Measurements from ENCODE around the gene SYCE3. TPM values are rescaled to one million over a fixed set of nuclear protein-coding genes. Genes with fewer than 3 reads are reported as not detected.
A peak's percentile ranks its signal among the peaks of the same experiment; 100 is the strongest.

SYCE3 gene
- total RNA-seq, 1 experiment from 2014 or later = not detected

DNA sequence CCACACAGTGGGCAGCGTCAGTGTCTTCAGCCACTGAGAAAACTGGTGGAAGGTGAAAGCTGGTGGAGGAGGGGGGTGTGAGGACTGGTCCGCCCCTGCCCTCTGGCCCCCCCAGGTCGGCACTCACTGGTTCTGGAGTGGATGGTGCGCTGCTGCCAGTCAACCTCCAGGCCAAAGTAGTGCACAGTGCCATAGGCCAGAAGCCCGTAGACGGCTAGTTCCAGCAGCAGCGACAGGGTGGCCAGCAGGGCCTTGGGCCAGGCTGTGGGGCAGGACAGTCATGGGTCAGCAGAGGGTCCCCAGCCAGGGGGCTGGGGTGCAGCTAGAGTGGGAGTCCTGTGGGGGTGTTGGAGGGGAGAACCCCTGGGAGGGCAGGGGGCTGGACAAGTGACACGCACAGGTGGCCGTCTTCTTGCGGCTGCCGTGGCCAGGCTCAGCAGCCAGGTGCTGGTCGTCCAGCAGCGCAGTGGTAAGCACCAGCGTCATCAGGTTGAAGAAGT lies 57.4 kb downstream of the SYCE3 start:
- H3K27me3 ChIP-seq = no peaks in the 10 kb centered on the region
- H3K27ac ChIP-seq = no peak overlapping the region
- no peaks in the 10 kb centered on the region for H3K9me3 ChIP-seq (replicated peaks)
- H3K4me3 ChIP-seq = no peak overlapping the region
- DNase-seq = no peak
- H3K4me1 ChIP-seq = peaks cover 9% of the 10 kb centered on the region
- H3K36me3 ChIP-seq = peaks cover 31% of the 10 kb centered on the region

DNA sequence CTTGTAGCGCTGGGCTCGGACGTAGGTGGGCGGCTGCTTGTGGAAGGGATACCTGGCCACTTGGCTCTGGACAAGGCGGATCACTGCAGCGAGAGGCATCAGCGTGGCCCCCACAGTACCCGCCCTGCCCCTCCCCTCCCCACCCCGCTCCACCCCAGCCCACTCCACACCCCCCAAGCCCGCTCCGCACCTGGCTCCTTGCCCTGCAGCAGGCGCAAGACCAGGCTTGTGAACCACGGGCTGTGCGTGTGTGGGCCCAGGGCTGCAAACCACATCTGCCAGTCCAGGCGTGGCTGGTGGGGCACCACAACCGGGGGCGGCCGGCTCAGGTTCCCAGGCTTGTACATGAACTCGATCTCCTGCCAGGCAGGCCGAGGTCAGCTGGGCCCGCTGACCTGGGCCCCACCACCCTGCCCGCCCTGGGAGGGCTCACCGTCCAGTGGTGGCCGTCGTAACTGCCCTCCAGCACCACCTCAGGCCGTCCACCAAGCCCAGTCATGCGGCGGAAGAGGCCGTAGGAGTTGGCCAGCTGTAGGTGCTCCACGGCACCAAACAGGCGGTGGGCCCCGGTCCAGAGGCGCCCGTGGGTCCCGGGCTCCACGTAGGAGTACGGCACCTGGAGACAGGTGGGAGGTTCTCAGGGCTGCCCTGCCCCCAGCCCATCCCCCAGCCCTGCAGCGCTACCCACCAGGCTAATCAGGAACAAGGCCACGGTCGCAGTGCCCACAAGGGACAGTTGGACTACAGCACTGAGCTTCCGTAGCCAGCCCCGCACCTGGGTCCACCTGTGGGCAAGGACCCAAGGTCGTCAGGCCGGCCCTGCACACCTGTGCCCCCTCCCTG lies 58.1 kb downstream of the SYCE3 start:
- Histone ChIP-seq H3K36me3 (peaks cover 30% of the 10 kb centered on the region), H3K9me3 (replicated peaks) (no peaks in the 10 kb centered on the region), H3K27me3 (no peaks in the 10 kb centered on the region), H3K4me1 (peaks cover 9% of the 10 kb centered on the region), H3K4me3 (no peak overlapping the region), H3K27ac (no peak overlapping the region)
- no peak for DNase-seq

- Histone ChIP-seq H3K27me3 (no peaks in the 10 kb centered on the region), H3K36me3 (peaks cover 30% of the 10 kb centered on the region)
- DNase-seq = peak in 1 of 2 experiments; percentile 23
Measured at GRCh38 chr22:50503475-50504145, 59.1 kb downstream of the SYCE3 start.

DNA sequence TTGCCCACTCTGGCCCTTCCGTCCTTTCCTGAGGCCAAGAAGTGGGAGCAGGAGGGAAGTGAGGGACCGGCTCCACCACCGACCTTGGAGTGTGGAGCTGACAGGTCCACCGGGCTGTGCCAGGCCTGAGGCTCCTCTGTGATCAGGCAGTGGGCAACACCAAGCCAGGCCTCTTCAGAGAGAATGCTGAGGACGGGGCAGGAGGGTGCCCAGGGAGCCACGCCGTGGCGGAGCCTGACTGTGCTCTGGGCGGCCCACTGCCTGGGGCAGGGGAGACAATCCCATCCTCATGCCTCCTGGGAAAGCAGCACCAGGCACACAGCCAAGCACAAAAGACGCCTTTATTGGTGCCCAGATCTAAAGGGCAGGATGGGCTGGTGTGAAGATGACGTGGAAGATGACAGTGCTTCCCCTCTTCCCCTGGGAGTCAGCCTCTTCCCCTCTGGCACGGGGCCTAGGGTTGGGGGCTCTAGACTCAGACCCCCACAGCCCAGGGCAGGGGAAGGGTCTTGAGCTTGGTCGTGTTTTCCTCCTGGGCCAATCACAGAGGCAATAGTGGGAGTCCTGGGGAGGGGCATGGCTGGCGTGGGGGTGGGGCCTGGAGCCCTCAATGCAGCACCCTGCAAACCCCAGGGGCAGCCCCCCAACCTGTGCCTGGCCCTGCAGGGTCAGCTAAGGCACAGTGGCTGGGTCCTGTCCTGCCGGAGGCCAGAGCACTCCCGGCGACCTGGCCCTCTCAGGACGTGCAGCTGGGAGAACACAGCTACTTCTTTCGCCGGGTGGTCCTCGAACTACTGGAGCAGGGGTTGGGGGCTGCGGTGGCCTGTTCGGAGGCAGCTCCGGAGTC lies 59.9 kb downstream of the SYCE3 start:
- Histone ChIP-seq H3K36me3 (peaks cover 30% of the 10 kb centered on the region), H3K4me1 (peaks cover 9% of the 10 kb centered on the region; the same call in 1 of the 2 replicates), H3K9me3 (replicated peaks) (no peaks in the 10 kb centered on the region), H3K27ac (no peak overlapping the region), H3K27me3 (no peaks in the 10 kb centered on the region), H3K4me3 (no peak overlapping the region)
- DNase-seq = no peak

More at GRCh38 chr22:50503475-50504145, 59.1 kb downstream of the SYCE3 start:
- H3K9me3 ChIP-seq (replicated peaks) = no peaks in the 10 kb centered on the region
- H3K4me1 ChIP-seq = peaks cover 9% of the 10 kb centered on the region; the same call in 1 of the 2 replicates
- H3K4me3 ChIP-seq = no peak overlapping the region
- H3K27ac ChIP-seq = no peak overlapping the region

GRCh38 chr22:50502096-50502495 lies 60.6 kb downstream of the SYCE3 start:
- Histone ChIP-seq H3K27me3 (no peaks in the 10 kb centered on the region), H3K36me3 (peaks cover 27% of the 10 kb centered on the region), H3K9me3 (replicated peaks) (no peaks in the 10 kb centered on the region), H3K4me1 (peaks cover 10% of the 10 kb centered on the region; the same call in 1 of the 2 replicates), H3K4me3 (no peak overlapping the region), H3K27ac (no peak overlapping the region)
- no peak for DNase-seq

Other genes with a start within 250 kb of the SYCE3 start
- gene DENND6B, start 235.9 kb downstream of the SYCE3 start, total RNA-seq (2014; rRNA removed; shearing (Covaris generic)) = 0.08 and 0.18 TPM in 2 replicates
- gene PPP6R2, start 219.6 kb downstream of the SYCE3 start, total RNA-seq (2014; rRNA removed; shearing (Covaris generic)) = 51.6 and 60.6 TPM in 2 replicates
- gene SBF1, start 87.9 kb downstream of the SYCE3 start, total RNA-seq (2014; rRNA removed; shearing (Covaris generic)) = 90.2 and 100 TPM in 2 replicates
- gene ADM2, start 81.4 kb downstream of the SYCE3 start, total RNA-seq (2014; rRNA removed; shearing (Covaris generic)) = not detected in 2 replicates
- not detected in 2 replicates for gene MIOX, start 76.1 kb downstream of the SYCE3 start, total RNA-seq (2014; rRNA removed; shearing (Covaris generic))
- 39.2 and 48.8 TPM in 2 replicates for gene LMF2, start 55.2 kb downstream of the SYCE3 start, total RNA-seq (2014; rRNA removed; shearing (Covaris generic))
- 87.0 and 94.2 TPM in 2 replicates for gene NCAPH2, start 54.7 kb downstream of the SYCE3 start, total RNA-seq (2014; rRNA removed; shearing (Covaris generic))
- gene SCO2, start 37.3 kb downstream of the SYCE3 start, total RNA-seq (2014; rRNA removed; shearing (Covaris generic)) = 0.71 and 2.1 TPM in 2 replicates
- 0.51 and 0.63 TPM in 2 replicates for gene TYMP, start 32.9 kb downstream of the SYCE3 start, total RNA-seq (2014; rRNA removed; shearing (Covaris generic))
- gene KLHDC7B, start 17.0 kb downstream of the SYCE3 start, total RNA-seq (2014; rRNA removed; shearing (Covaris generic)) = 0.05 and 0.10 TPM in 2 replicates
- gene CPT1B, start 15.5 kb upstream of the SYCE3 start, total RNA-seq (2014; rRNA removed; shearing (Covaris generic)) = 12.6 and 17.1 TPM in 2 replicates
- 19.9 and 27.7 TPM in 2 replicates for gene CHKB, start 19.9 kb upstream of the SYCE3 start, total RNA-seq (2014; rRNA removed; shearing (Covaris generic))
- gene MAPK8IP2, start 37.9 kb upstream of the SYCE3 start, total RNA-seq (2014; rRNA removed; shearing (Covaris generic)) = 0.48 and 0.99 TPM in 2 replicates
- gene ARSA, start 65.2 kb upstream of the SYCE3 start, total RNA-seq (2014; rRNA removed; shearing (Covaris generic)) = 1.8 TPM in 2 replicates
- gene SHANK3, start 109.9 kb upstream of the SYCE3 start, total RNA-seq (2014; rRNA removed; shearing (Covaris generic)) = 0.08 and 0.12 TPM in 2 replicates
- gene ACR, start 175.3 kb upstream of the SYCE3 start, total RNA-seq (2014; rRNA removed; shearing (Covaris generic)) = not detected in 2 replicates
- gene RABL2B, start 220.7 kb upstream of the SYCE3 start, total RNA-seq (2014; rRNA removed; shearing (Covaris generic)) = 17.9 and 19.2 TPM in 2 replicates

All from SJCRH30 (cell line).